HepG2 (cell line): ENCODE measurements around the gene LAMB3. TPM values are rescaled to one million over a fixed set of nuclear protein-coding genes. Genes with fewer than 3 reads are reported as not detected.

ENCODE experiments used
- ATAC-seq: fragments of 200-7000 bp; cut with Tn5 transposase; 3 replicates; pipeline ENCODE4 v1.9.1; 2020; ENCODE audit warnings: mild to moderate bottlenecking, moderate library complexity
- BruUV-seq: library from RNA; stranded (reverse); fragments of 400-500 nt; replicated peaks from 2 replicates; lab custom pipeline; 2021; lab: Mats Ljungman, UMichigan
- CTCF ChIA-PET: fragments of 300-600 bp; formaldehyde crosslinking; extraction: SDS; loops from one replicate; lab custom pipeline; 2021; ENCODE audit warnings: low total read pairs, inconsistent platforms, low intra/inter-chr PET ratio; lab: Yijun Ruan, JAX
- POLR2A ChIA-PET: fragments of 350-600 bp; sonication (Branson Sonifier 250); formaldehyde crosslinking; loops from one replicate; lab custom pipeline; 2020; ENCODE audit warnings: antibody characterized with exemption, inconsistent platforms; lab: Yijun Ruan, JAX
- DNase-seq: peaks from one replicate; pipeline ENCODE4 v3.0.0-alpha.2; 2015; ENCODE audit warnings: low spot score
- FAIRE-seq: peaks from 3 replicates; lab custom pipeline; 2011; peaks lifted over from hg19 to GRCh38; lab: Jason Lieb, UNC
- H2AFZ ChIP-seq: one replicate; pipeline ENCODE4 v1.6.1; 2011; ENCODE audit warnings: low read length, inconsistent platforms
- H3K27ac ChIP-seq: fragments of 300-600 bp; 3 replicates; pipeline ENCODE4 v1.8.0; 2011; ENCODE audit warnings: mixed run types, mild to moderate bottlenecking, mixed read lengths, low read length, inconsistent platforms; ENCODE audit not compliant: insufficient read depth; ENCODE audit errors: extremely low read length
- H3K27me3 ChIP-seq, 2 experiments: fragments of 200-600 bp in 1 of 2; 2 replicates in 1 of 2; 3 replicates in 1 of 2; pipeline versions ENCODE4 v1.6.0 to v1.8.0; 2011; ENCODE audit warnings: low read length in 2 of 2, mild to moderate bottlenecking in 2 of 2, moderate library complexity in 2 of 2, inconsistent platforms in 1 of 2; ENCODE audit not compliant: insufficient read depth in 2 of 2, control insufficient read depth in 1 of 2
- H3K36me3 ChIP-seq, 2 experiments: fragments of 200-600 bp in 1 of 2; replicated peaks in 1 of 2; 2 replicates in 1 of 2; 3 replicates in 1 of 2; pipeline versions ENCODE4 v1.5.1 to v1.8.0; 2011; ENCODE audit warnings: low read length in 2 of 2, inconsistent platforms in 1 of 2; ENCODE audit not compliant: insufficient read depth in 2 of 2, control insufficient read depth in 1 of 2
- H3K4me1 ChIP-seq: 2 replicates; pipeline ENCODE4 v1.5.1; 2012; ENCODE audit warnings: low read length, inconsistent platforms; ENCODE audit not compliant: insufficient read depth
- H3K4me2 ChIP-seq: 2 replicates; pipeline ENCODE4 v1.6.0; 2011; ENCODE audit warnings: low read depth, low read length, inconsistent platforms
- H3K4me3 ChIP-seq, 3 experiments: fragments of 200-600 bp in 1 of 3; sonication (generic), shearing (Covaris generic) in 1 of 3; replicated peaks in 1 of 3; 2 replicates each; pipeline ENCODE4 v1.5.1; 2011 to 2016; ENCODE audit warnings: low read length in 3 of 3, inconsistent platforms in 2 of 3, low read depth in 2 of 3, mild to moderate bottlenecking in 2 of 3, control low read depth in 1 of 3, mixed read lengths in 1 of 3; ENCODE audit not compliant: insufficient read depth in 1 of 3
- H3K79me2 ChIP-seq: one replicate; pipeline ENCODE4 v1.6.1; 2011; ENCODE audit warnings: low read length, inconsistent platforms; ENCODE audit not compliant: insufficient read depth
- H3K9ac ChIP-seq: 2 replicates; pipeline ENCODE4 v1.6.0; 2011; ENCODE audit warnings: mild to moderate bottlenecking, low read depth, low read length, inconsistent platforms; ENCODE audit not compliant: insufficient read depth
- H3K9me3 ChIP-seq: 2 replicates; pipeline ENCODE4 v1.5.1; 2012; ENCODE audit warnings: mild to moderate bottlenecking, low read length
- H4K20me1 ChIP-seq: 2 replicates; pipeline ENCODE4 v1.6.0; 2011; ENCODE audit warnings: inconsistent platforms, mild to moderate bottlenecking, low read length, moderate library complexity; ENCODE audit not compliant: insufficient read depth
- ARNT ChIP-seq: fragments of 450-650 bp; IDR thresholded peaks from 2 replicates; pipeline ENCODE4 v1.6.1; 2017
- BHLHE40 ChIP-seq: IDR thresholded peaks from 2 replicates; pipeline ENCODE4 v1.6.1; 2011; ENCODE audit warnings: low read length, improper control_type of control experiment
- KMT2B ChIP-seq: IDR thresholded peaks from 2 replicates; pipeline ENCODE4 v1.6.1; 2016; ENCODE audit warnings: missing genetic modification reagents, missing compliant biosample characterization
- LCORL ChIP-seq, 2 experiments: fragments of 450-650 bp in 1 of 2; sonication (generic) in 1 of 2; formaldehyde crosslinking in 1 of 2; IDR thresholded peaks; 2 replicates each; pipeline versions ENCODE4 v1.5.0 to v1.6.1; 2017 to 2020; ENCODE audit warnings: antibody characterized with exemption in 1 of 2, missing genetic modification reagents in 1 of 2
- MYNN ChIP-seq: sonication (generic); formaldehyde crosslinking; IDR thresholded peaks from 2 replicates; pipeline ENCODE4 v1.4.0; 2020; ENCODE audit warnings: mild to moderate bottlenecking, low read depth, missing genetic modification reagents
- NFYB ChIP-seq: sonication (generic); formaldehyde crosslinking; IDR thresholded peaks from 2 replicates; pipeline ENCODE4 v1.4.0; 2020; ENCODE audit warnings: missing genetic modification reagents
- PITX1 ChIP-seq: sonication (generic); formaldehyde crosslinking; IDR thresholded peaks from 2 replicates; pipeline ENCODE4 v1.5.1; 2020; ENCODE audit warnings: mild to moderate bottlenecking, missing genetic modification reagents
- POLR2G ChIP-seq: fragments of 200-400 bp; formaldehyde crosslinking; IDR thresholded peaks from 2 replicates; pipeline ENCODE4 v1.6.1; 2018; ENCODE audit warnings: mild to moderate bottlenecking, low read depth, low read length, moderate library complexity
- RXRB ChIP-seq: IDR thresholded peaks from 2 replicates; pipeline ENCODE4 v1.6.1; 2016; ENCODE audit warnings: borderline replicate concordance, missing genetic modification reagents, missing compliant biosample characterization
- SOX13 ChIP-seq, 3 experiments: fragments of 450-650 bp in 1 of 3; sonication (generic) in 1 of 3; formaldehyde crosslinking in 1 of 3; IDR thresholded peaks in 2 of 3; conservative IDR thresholded peaks in 1 of 3; 2 replicates each; pipeline versions ENCODE4 v1.5.0 to v1.6.1; 2016 to 2020; ENCODE audit warnings: antibody characterized with exemption in 1 of 3, mild to moderate bottlenecking in 1 of 3, missing compliant biosample characterization in 1 of 3, missing genetic modification reagents in 1 of 3, moderate library complexity in 1 of 3
- STAT5B ChIP-seq: sonication (generic); formaldehyde crosslinking; IDR thresholded peaks from 2 replicates; pipeline ENCODE4 v1.4.0; 2020; ENCODE audit warnings: missing genetic modification reagents
- ZBTB21 ChIP-seq: sonication (generic); formaldehyde crosslinking; IDR thresholded peaks from 2 replicates; pipeline ENCODE4 v1.4.0; 2020; ENCODE audit warnings: missing genetic modification reagents
- ZBTB7B ChIP-seq: sonication (generic); formaldehyde crosslinking; IDR thresholded peaks from 2 replicates; pipeline ENCODE4 v1.4.0; 2020; ENCODE audit warnings: missing genetic modification reagents
- ZNF674 ChIP-seq: sonication (generic); formaldehyde crosslinking; IDR thresholded peaks from 2 replicates; pipeline ENCODE4 v1.5.0; 2020; ENCODE audit warnings: low read depth, mild to moderate bottlenecking, missing genetic modification reagents
- ZNF773 ChIP-seq: sonication (generic); formaldehyde crosslinking; IDR thresholded peaks from 2 replicates; pipeline ENCODE4 v1.4.0; 2020; ENCODE audit warnings: missing genetic modification reagents, borderline replicate concordance
- ZNF780A ChIP-seq: sonication (generic); formaldehyde crosslinking; IDR thresholded peaks from 2 replicates; pipeline ENCODE4 v1.8.0; 2022; ENCODE audit warnings: mild to moderate bottlenecking, missing genetic modification reagents, moderate library complexity
- ZNF781 ChIP-seq: sonication (generic); formaldehyde crosslinking; IDR thresholded peaks from 2 replicates; pipeline ENCODE4 v1.5.1; 2020; ENCODE audit warnings: borderline replicate concordance, mild to moderate bottlenecking, missing genetic modification reagents; ENCODE audit errors: not compliant biosample characterization
- WGBS: methylation state at CpG from one replicate; pipeline ENCODE4 v1.1.6; 2017; ENCODE audit warnings: low lambda C conversion rate; 5-methylcytosine and 5-hydroxymethylcytosine counted together
- in situ Hi-C: cut with HindIII; loops from 2 replicates; pipeline ENCODE4 v1.10.0; 2017; ENCODE audit warnings: low pct_unique_long_range_greater_than_20kb; ENCODE audit not compliant: extremely low pct_ligation_motif_present
- intact Hi-C: fragments of 100-400 bp; cut with micrococcal nuclease; formaldehyde crosslinking; loops from one replicate; pipeline ENCODE4 v1.10.0; 2022; ENCODE audit not compliant: unreplicated experiment
- polyA plus RNA-seq, 8 experiments: library from polyadenylated mRNA; depleted of rRNA in 3 of 8; stranded (reverse) in 7 of 8; unstranded in 1 of 8; fragments of >200 nt; fragmentation: Illumina TruSeq in 4 of 8; extraction: Trizol in 4 of 8; gene quantifications; 2 replicates each; pipeline versions ENCODE4 v1.2.1 to v1.2.3, GENCODE V29; 2011 to 2016; ENCODE audit warnings: low read depth in 4 of 8, missing spikeins in 1 of 8, mixed read lengths in 1 of 8; ENCODE audit not compliant: insufficient read depth in 1 of 8
- total RNA-seq, 5 experiments: library from RNA; depleted of rRNA; stranded (reverse); fragments of >200 nt; fragmentation: Illumina TruSeq; extraction: Trizol; gene quantifications; 2 replicates each; pipeline ENCODE4 v1.2.3, GENCODE V29; 2016; ENCODE audit warnings: low read depth in 1 of 5
- TF ChIP-seq, protein P1 (sequence below): sonication (generic); formaldehyde crosslinking; IDR thresholded peaks from 2 replicates; pipeline ENCODE4 v1.8.0; 2022; ENCODE audit warnings: missing genetic modification reagents, mild to moderate bottlenecking, moderate library complexity, borderline replicate concordance

Gene LAMB3
- total and polyA plus RNA-seq, 2 of the 13 experiments (the other 11 are each of a cell fraction or from before 2014, with no cell fraction given) = 0.18 to 0.24 TPM

DNA sequence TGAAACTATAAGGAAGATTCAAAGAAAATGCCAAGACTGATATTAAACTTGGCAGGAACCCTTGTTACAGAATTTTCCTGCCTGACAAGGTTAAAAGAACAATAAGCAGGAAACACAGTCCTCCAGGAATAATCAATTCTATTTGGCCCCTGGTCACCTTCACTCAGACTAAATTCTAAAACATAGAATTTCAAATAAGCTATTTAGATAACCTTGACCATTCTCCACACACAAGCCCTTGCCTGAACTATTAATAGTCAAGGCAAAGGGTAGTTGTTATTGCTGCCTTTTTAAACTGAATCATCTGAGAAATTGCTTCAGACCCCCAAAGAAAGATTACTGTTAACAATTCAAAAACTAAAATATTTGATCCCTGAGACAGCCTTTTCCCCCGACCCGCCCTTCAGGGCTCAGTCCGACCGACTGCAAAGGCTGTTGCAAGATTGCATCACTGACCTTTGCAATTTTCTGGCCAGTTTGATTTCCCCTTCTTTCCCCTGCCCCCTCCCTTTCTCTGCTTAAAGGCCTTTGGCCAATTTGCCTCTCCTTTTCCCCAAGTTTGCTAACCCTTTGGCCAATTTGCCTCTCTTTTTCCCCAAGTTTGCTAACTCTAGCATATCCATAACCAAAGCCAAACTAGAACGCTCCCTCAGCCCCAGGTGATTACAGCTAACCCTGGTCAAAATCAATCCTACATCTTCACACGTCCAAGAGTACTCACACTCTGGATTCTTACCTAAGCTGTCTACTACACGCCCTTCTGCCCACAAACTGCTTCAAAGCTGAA lies 21.6 kb upstream of the LAMB3 start:
- WGBS = 9% methylated on average over 7 of the region's 7 CpGs
- ATAC-seq = peak; percentile 58
- Histone ChIP-seq H3K27ac (no peak overlapping the region), H3K79me2 (no peaks in the 10 kb centered on the region), H3K4me3 (no peak overlapping the region), H3K4me1 (peaks cover 31% of the 10 kb centered on the region), H4K20me1 (no peaks in the 10 kb centered on the region), H3K4me2 (peak overlapping the region; percentile 4; the same call in 1 of the 2 replicates), H3K27me3 (peaks cover 9 to 41% of the 10 kb centered on the region in 2 experiments; a peak in 3 of 5 replicates), H2AFZ (no peak overlapping the region), H3K36me3 (no peaks in the 10 kb centered on the region), H3K9ac (no peak overlapping the region), H3K9me3 (no peaks in the 10 kb centered on the region)
- no TSS peak for BruUV-seq
- intact Hi-C loops = no loop called here
- no peak for DNase-seq
- ChIA-PET CTCF (no interaction called here), POLR2A (interaction anchor here (1.0 kb wide), 1 partner anchor 21 kb away, joined by 3 read pairs; no protein-coding TSS in a partner anchor)
- no peak for FAIRE-seq
- in situ Hi-C loops = no loop called here
- TF ChIP-seq ZNF781 = no peak
- no peak for TF ChIP-seq ZNF780A
- no peak for TF ChIP-seq KMT2B (CRISPR knock-in tag)
- no peak for TF ChIP-seq POLR2G
- TF ChIP-seq SOX13 (IDR thresholded peaks at IDR 0.05) = no peak
- peak in 1 of 2 experiments; percentile 77; a peak in 2 of 4 replicates for TF ChIP-seq SOX13 (CRISPR knock-in tag; conservative IDR thresholded peaks at IDR 0.05 in 1 of 2, IDR thresholded peaks at IDR 0.05 in 1 of 2)
- TF ChIP-seq BHLHE40 = no peak
- no peak for TF ChIP-seq ARNT
- TF ChIP-seq RXRB = peak; percentile 61; the same call in 1 of the 2 replicates
- TF ChIP-seq ZBTB7B (CRISPR knock-in tag) = no peak
- no peak for TF ChIP-seq ZBTB21 (CRISPR knock-in tag)
- no peak for TF ChIP-seq STAT5B (CRISPR knock-in tag)
- TF ChIP-seq, protein P1, sequence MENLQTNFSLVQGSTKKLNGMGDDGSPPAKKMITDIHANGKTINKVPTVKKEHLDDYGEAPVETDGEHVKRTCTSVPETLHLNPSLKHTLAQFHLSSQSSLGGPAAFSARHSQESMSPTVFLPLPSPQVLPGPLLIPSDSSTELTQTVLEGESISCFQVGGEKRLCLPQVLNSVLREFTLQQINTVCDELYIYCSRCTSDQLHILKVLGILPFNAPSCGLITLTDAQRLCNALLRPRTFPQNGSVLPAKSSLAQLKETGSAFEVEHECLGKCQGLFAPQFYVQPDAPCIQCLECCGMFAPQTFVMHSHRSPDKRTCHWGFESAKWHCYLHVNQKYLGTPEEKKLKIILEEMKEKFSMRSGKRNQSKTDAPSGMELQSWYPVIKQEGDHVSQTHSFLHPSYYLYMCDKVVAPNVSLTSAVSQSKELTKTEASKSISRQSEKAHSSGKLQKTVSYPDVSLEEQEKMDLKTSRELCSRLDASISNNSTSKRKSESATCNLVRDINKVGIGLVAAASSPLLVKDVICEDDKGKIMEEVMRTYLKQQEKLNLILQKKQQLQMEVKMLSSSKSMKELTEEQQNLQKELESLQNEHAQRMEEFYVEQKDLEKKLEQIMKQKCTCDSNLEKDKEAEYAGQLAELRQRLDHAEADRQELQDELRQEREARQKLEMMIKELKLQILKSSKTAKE (CRISPR knock-in tag) = no peak
- TF ChIP-seq MYNN (CRISPR knock-in tag) = no peak
- no peak for TF ChIP-seq LCORL (IDR thresholded peaks at IDR 0.05)
- no peak for TF ChIP-seq LCORL (CRISPR knock-in tag; IDR thresholded peaks at IDR 0.05)
- no peak for TF ChIP-seq ZNF674 (CRISPR knock-in tag)
- no peak for TF ChIP-seq PITX1 (CRISPR knock-in tag)
- TF ChIP-seq ZNF773 (CRISPR knock-in tag) = no peak
- no peak for TF ChIP-seq NFYB (CRISPR knock-in tag)
